ENCODE measurements around the gene CMYA5.

Gene CMYA5

DNA sequence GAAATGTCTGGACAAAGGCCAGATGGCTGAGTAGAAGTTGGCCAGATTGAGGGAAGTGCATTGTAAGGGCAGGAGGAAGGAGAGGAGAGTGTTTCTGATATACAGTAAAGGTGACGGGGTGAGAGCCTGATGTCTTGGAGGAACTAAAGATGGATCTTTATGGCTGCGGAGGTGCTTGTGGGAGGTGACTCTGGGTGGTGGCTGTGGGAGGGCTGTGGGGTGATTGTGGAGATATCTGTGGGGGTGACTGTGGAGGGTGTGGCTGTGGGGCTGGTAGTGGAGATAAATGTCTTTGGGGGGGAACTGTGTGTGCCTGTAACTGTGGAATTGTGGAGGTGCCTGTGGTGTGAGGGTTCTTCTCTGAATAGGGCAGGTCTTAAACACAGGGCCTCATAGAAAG, 121.4 kb downstream of the CMYA5 start:
- no peaks in the 10 kb centered on the region for H3K27me3 ChIP-seq (ENCODE audit: insufficient read depth, low read length)
- H3K9ac ChIP-seq (ENCODE audit: low read length), result no peak overlapping the region
- no peaks in the 10 kb centered on the region for H3K4me1 ChIP-seq (ENCODE audit: insufficient read depth, low read length, severe bottlenecking)
- H2AFZ ChIP-seq (ENCODE audit: low read length), result no peak overlapping the region
- no peaks in the 10 kb centered on the region for H4K20me1 ChIP-seq (ENCODE audit: insufficient read depth, low read length)
- H3F3A ChIP-seq (ENCODE audit: insufficient read depth, low read length), result no peaks in the 10 kb centered on the region
- no peaks in the 10 kb centered on the region for H3K79me2 ChIP-seq (ENCODE audit: insufficient read depth, low read length)
- no peak overlapping the region for H3K4me2 ChIP-seq (ENCODE audit: low read length)
- no peaks in the 10 kb centered on the region for H3K9me2 ChIP-seq (ENCODE audit: low read depth, low read length)
- no peaks in the 10 kb centered on the region for H3K9me3 ChIP-seq (ENCODE audit: low read length)
- no peak overlapping the region for H3K27ac ChIP-seq (ENCODE audit: low read depth, low read length, poor library complexity, severe bottlenecking)
- TF ChIP-seq, protein P1, sequence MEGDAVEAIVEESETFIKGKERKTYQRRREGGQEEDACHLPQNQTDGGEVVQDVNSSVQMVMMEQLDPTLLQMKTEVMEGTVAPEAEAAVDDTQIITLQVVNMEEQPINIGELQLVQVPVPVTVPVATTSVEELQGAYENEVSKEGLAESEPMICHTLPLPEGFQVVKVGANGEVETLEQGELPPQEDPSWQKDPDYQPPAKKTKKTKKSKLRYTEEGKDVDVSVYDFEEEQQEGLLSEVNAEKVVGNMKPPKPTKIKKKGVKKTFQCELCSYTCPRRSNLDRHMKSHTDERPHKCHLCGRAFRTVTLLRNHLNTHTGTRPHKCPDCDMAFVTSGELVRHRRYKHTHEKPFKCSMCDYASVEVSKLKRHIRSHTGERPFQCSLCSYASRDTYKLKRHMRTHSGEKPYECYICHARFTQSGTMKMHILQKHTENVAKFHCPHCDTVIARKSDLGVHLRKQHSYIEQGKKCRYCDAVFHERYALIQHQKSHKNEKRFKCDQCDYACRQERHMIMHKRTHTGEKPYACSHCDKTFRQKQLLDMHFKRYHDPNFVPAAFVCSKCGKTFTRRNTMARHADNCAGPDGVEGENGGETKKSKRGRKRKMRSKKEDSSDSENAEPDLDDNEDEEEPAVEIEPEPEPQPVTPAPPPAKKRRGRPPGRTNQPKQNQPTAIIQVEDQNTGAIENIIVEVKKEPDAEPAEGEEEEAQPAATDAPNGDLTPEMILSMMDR (IDR thresholded peaks at IDR 0.05; ENCODE audit: low read length), result no peak
- no peak for TF ChIP-seq EZH2 (IDR thresholded peaks at IDR 0.05; ENCODE audit: borderline replicate concordance, low read length)
- no peak overlapping the region for H3K4me3 ChIP-seq (ENCODE audit: low read depth, low read length, poor library complexity, severe bottlenecking)
- H3K36me3 ChIP-seq (ENCODE audit: insufficient read depth, low read length), result no peaks in the 10 kb centered on the region

DNA sequence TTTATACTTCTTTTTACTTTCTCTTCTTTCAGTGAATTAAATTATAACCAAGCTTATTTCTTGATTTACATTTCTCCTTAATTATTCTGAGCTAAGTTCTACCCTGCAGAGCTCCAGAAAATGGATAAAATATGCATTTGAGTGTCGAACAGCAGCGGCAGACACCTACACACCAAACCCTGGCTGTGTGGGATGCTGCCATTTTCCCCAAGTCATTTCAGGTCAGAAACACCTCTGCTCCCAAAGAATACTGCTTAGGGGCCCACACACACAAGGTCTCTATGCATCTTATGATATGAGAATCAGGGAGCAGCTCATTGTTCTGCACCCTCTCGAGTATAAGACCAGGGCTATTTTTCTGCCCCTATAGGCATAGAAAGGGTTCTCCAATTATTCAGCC, 122.3 kb downstream of the CMYA5 start:
- Histone ChIP-seq H3K4me2 (ENCODE audit: low read length) (no peak overlapping the region), H3K79me2 (ENCODE audit: insufficient read depth, low read length) (no peaks in the 10 kb centered on the region), H3K9me2 (ENCODE audit: low read depth, low read length) (no peaks in the 10 kb centered on the region), H3K36me3 (ENCODE audit: insufficient read depth, low read length) (no peaks in the 10 kb centered on the region), H4K20me1 (ENCODE audit: insufficient read depth, low read length) (no peaks in the 10 kb centered on the region), H3K4me3 (ENCODE audit: low read depth, low read length, poor library complexity, severe bottlenecking) (no peak overlapping the region), H3F3A (ENCODE audit: insufficient read depth, low read length) (no peaks in the 10 kb centered on the region), H3K4me1 (ENCODE audit: insufficient read depth, low read length, severe bottlenecking) (no peaks in the 10 kb centered on the region), H2AFZ (ENCODE audit: low read length) (no peak overlapping the region), H3K9ac (ENCODE audit: low read length) (no peak overlapping the region), H3K27ac (ENCODE audit: low read depth, low read length, poor library complexity, severe bottlenecking) (no peak overlapping the region), H3K9me3 (ENCODE audit: low read length) (no peaks in the 10 kb centered on the region), H3K27me3 (ENCODE audit: insufficient read depth, low read length) (no peaks in the 10 kb centered on the region)
- TF ChIP-seq EZH2 (IDR thresholded peaks at IDR 0.05; ENCODE audit: borderline replicate concordance, low read length), result no peak
- TF ChIP-seq, protein P1 (IDR thresholded peaks at IDR 0.05; ENCODE audit: low read length), result no peak

DNA sequence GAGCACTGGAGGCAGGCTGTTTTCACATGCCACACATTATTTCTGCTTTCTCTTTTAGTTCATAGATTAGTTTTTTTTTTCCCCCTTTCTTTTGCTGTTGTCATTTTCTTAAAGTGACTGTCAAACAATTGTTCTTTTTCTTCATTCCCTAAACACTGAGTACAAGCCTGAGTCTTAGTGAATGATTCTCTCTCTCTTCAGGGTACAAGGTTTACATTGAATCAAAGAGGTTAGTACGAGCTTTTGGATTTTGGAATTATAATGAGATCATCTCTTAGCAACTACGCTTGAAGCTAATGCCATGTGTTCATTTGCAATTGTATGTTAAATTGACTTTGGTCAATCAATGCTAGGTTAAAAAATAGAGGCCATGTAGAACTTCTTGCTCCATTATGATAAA, 125.1 kb downstream of the CMYA5 start:
- Histone ChIP-seq H3K4me2 (ENCODE audit: low read length) (no peak overlapping the region), H2AFZ (ENCODE audit: low read length) (no peak overlapping the region), H4K20me1 (ENCODE audit: insufficient read depth, low read length) (no peaks in the 10 kb centered on the region), H3K36me3 (ENCODE audit: insufficient read depth, low read length) (no peaks in the 10 kb centered on the region), H3K4me1 (ENCODE audit: insufficient read depth, low read length, severe bottlenecking) (no peaks in the 10 kb centered on the region), H3K79me2 (ENCODE audit: insufficient read depth, low read length) (no peaks in the 10 kb centered on the region), H3K9ac (ENCODE audit: low read length) (no peak overlapping the region), H3K9me3 (ENCODE audit: low read length) (no peaks in the 10 kb centered on the region), H3K9me2 (ENCODE audit: low read depth, low read length) (no peaks in the 10 kb centered on the region; the same call in 1 of the 2 replicates), H3K27ac (ENCODE audit: low read depth, low read length, poor library complexity, severe bottlenecking) (no peak overlapping the region), H3K27me3 (ENCODE audit: insufficient read depth, low read length) (no peaks in the 10 kb centered on the region), H3F3A (ENCODE audit: insufficient read depth, low read length) (no peaks in the 10 kb centered on the region), H3K4me3 (ENCODE audit: low read depth, low read length, poor library complexity, severe bottlenecking) (no peak overlapping the region)
- TF ChIP-seq, protein P1 (IDR thresholded peaks at IDR 0.05; ENCODE audit: low read length), result no peak
- TF ChIP-seq EZH2 (IDR thresholded peaks at IDR 0.05; ENCODE audit: borderline replicate concordance, low read length), result no peak

Data from OCI-LY1 (cell line).